ENCODE measurements around the gene USP28.

Gene USP28

GRCh38 chr11:113877670-113878055, 2.3 kb upstream of the USP28 start:
- DNase-seq (ENCODE audit: low spot score), result no peak

GRCh38 chr11:113876798-113877669, 1.7 kb upstream of the USP28 start:
- no peak for DNase-seq (ENCODE audit: low spot score)

- DNase-seq (ENCODE audit: low spot score), result no peak
These were observed 864 bp upstream of the USP28 start for GRCh38 chr11:113876074-113876797.

GRCh38 chr11:113874581-113875233, 665 bp downstream of the USP28 start:
- DNase-seq (ENCODE audit: low spot score), result no peak

GRCh38 chr11:113874096-113874495, 1.3 kb downstream of the USP28 start:
- DNase-seq (ENCODE audit: low spot score), result no peak

GRCh38 chr11:113873236-113873626, 2.1 kb downstream of the USP28 start:
- no peak for DNase-seq (ENCODE audit: low spot score)

- DNase-seq (ENCODE audit: low spot score), result no peak
These were observed 4.0 kb downstream of the USP28 start for GRCh38 chr11:113871336-113871735.

- no peak for DNase-seq (ENCODE audit: low spot score)
These were observed 7.4 kb downstream of the USP28 start for GRCh38 chr11:113867843-113868503.

- no peak for DNase-seq (ENCODE audit: low spot score)
These were observed 9.5 kb downstream of the USP28 start for GRCh38 chr11:113865873-113866272.

- no peak for DNase-seq (ENCODE audit: low spot score)
These were observed 11.0 kb downstream of the USP28 start for GRCh38 chr11:113864410-113864809.

- DNase-seq (ENCODE audit: low spot score), result no peak
These were observed 12.9 kb downstream of the USP28 start for GRCh38 chr11:113862435-113862834.

GRCh38 chr11:113859665-113860064, 15.7 kb downstream of the USP28 start:
- DNase-seq (ENCODE audit: low spot score), result no peak

- DNase-seq (ENCODE audit: low spot score), result no peak
These were observed 18.2 kb downstream of the USP28 start for GRCh38 chr11:113856966-113857759.

GRCh38 chr11:113855803-113856202, 19.6 kb downstream of the USP28 start:
- no peak for DNase-seq (ENCODE audit: low spot score)

- DNase-seq (ENCODE audit: low spot score), result no peak
These were observed 25.2 kb downstream of the USP28 start for GRCh38 chr11:113850188-113850587.

- DNase-seq (ENCODE audit: low spot score), result no peak
These were observed 25.7 kb downstream of the USP28 start for GRCh38 chr11:113849713-113850112.

- DNase-seq (ENCODE audit: low spot score), result no peak
These were observed 27.8 kb downstream of the USP28 start for GRCh38 chr11:113847580-113847979.

- DNase-seq (ENCODE audit: low spot score), result no peak
These were observed 28.3 kb downstream of the USP28 start for GRCh38 chr11:113847111-113847510.

- no peak for DNase-seq (ENCODE audit: low spot score)
These were observed 33.7 kb downstream of the USP28 start for GRCh38 chr11:113841691-113842090.

GRCh38 chr11:113840932-113841664, 34.3 kb downstream of the USP28 start:
- no peak for DNase-seq (ENCODE audit: low spot score)

GRCh38 chr11:113839842-113840241, 35.5 kb downstream of the USP28 start:
- no peak for DNase-seq (ENCODE audit: low spot score)
